NCI-H460 (cell line): ENCODE measurements around the gene PIH1D1. TPM values are rescaled to one million over a fixed set of nuclear protein-coding genes. Genes with fewer than 3 reads are reported as not detected.

Source experiments
- DNase-seq: peaks from one replicate; pipeline ENCODE4 v3.0.0-alpha.2; 2016; ENCODE audit warnings: low read depth; ENCODE audit errors: extremely low read depth
- polyA plus RNA-seq: library from polyadenylated mRNA; depleted of rRNA; stranded (reverse); fragments of >200 nt; gene quantifications from 2 replicates; pipeline ENCODE4 v1.2.3, GENCODE V29; 2014; cell fraction: nucleus; rRNA removed
- total RNA-seq: library from RNA; depleted of rRNA; stranded (reverse); fragments of >200 nt; shearing (Covaris generic); gene quantifications from 2 replicates; pipeline ENCODE4 v1.2.3, GENCODE V29; 2014; rRNA removed

Gene PIH1D1
- total RNA-seq: 48.5 and 69.4 TPM in 2 replicates
- 126 and 156 TPM in 2 replicates for polyA plus RNA-seq

- peak; percentile 98 for DNase-seq
These were observed at the start of gene PIH1D1 for GRCh38 chr19:49451430-49452181. PIH1D1 (minus strand) TSS chr19:49451814; CDS start chr19:49451574, 240 bp downstream.

GRCh38 chr19:49499030-49499670 is 47.5 kb upstream of the PIH1D1 start:
- no peak for DNase-seq

GRCh38 chr19:49498475-49498874 is 46.9 kb upstream of the PIH1D1 start:
- DNase-seq: no peak

- no peak for DNase-seq
These were observed 46.1 kb upstream of the PIH1D1 start for GRCh38 chr19:49497789-49498103.

- DNase-seq: no peak
These were observed 45.6 kb upstream of the PIH1D1 start for GRCh38 chr19:49497047-49497788.

- DNase-seq: no peak
These were observed 45.0 kb upstream of the PIH1D1 start for GRCh38 chr19:49496574-49497008.

- peak; percentile 56 for DNase-seq
These were observed 41.2 kb upstream of the PIH1D1 start for GRCh38 chr19:49492573-49493405.

- DNase-seq: no peak
These were observed 40.4 kb upstream of the PIH1D1 start for GRCh38 chr19:49491804-49492572.

GRCh38 chr19:49491030-49491803 is 39.6 kb upstream of the PIH1D1 start:
- DNase-seq: no peak

GRCh38 chr19:49490287-49491029 is 38.8 kb upstream of the PIH1D1 start:
- no peak for DNase-seq

GRCh38 chr19:49489601-49490167 is 38.1 kb upstream of the PIH1D1 start:
- DNase-seq: peak; percentile 54

- no peak for DNase-seq
These were observed 37.4 kb upstream of the PIH1D1 start for GRCh38 chr19:49488863-49489537.

- no peak for DNase-seq
These were observed 36.6 kb upstream of the PIH1D1 start for GRCh38 chr19:49488046-49488862.

GRCh38 chr19:49487277-49488045 is 35.8 kb upstream of the PIH1D1 start, which contains the start of gene RPL13A:
RPL13A (plus strand) TSS chr19:49487608; CDS start chr19:49487630, 22 bp downstream.
- peak; percentile 98 for DNase-seq

- no peak for DNase-seq
These were observed 35.2 kb upstream of the PIH1D1 start for GRCh38 chr19:49486710-49487276.
